ENCODE data around the gene RAPGEF3. TPM values are rescaled to one million over a fixed set of nuclear protein-coding genes. Genes with fewer than 3 reads are reported as not detected.

The RAPGEF3 gene
- total RNA-seq, 1 donor from 2014 or later = 1.4 TPM

- Mint-ChIP-seq H3K27ac (ENCODE audit: unreplicated experiment) (no peak overlapping the region), H3K4me3 (no peak overlapping the region), H3K27me3 (ENCODE audit: low read depth) (no peaks in the 10 kb centered on the region), H3K4me1 (no peaks in the 10 kb centered on the region), H3K36me3 (ENCODE audit: low read depth) (peaks cover 9% of the 10 kb centered on the region), H3K9me3 (no peaks in the 10 kb centered on the region)
- TF ChIP-seq CTCF (conservative IDR thresholded peaks at IDR 0.05) = no peak
- DNase-seq (ENCODE audit: low read depth, low spot score) = no peak
Observed at GRCh38 chr12:47789712-47790489, 31.2 kb upstream of the RAPGEF3 start.

GRCh38 chr12:47789141-47789540 is 30.5 kb upstream of the RAPGEF3 start:
- H3K27ac Mint-ChIP-seq (ENCODE audit: unreplicated experiment) = no peak overlapping the region
- no peaks in the 10 kb centered on the region for H3K4me1 Mint-ChIP-seq
- DNase-seq (ENCODE audit: low read depth, low spot score) = no peak
- H3K9me3 Mint-ChIP-seq = no peaks in the 10 kb centered on the region
- TF ChIP-seq CTCF (conservative IDR thresholded peaks at IDR 0.05) = no peak
- peaks cover 9% of the 10 kb centered on the region for H3K36me3 Mint-ChIP-seq (ENCODE audit: low read depth)
- no peak overlapping the region for H3K4me3 Mint-ChIP-seq
- no peaks in the 10 kb centered on the region for H3K27me3 Mint-ChIP-seq (ENCODE audit: low read depth)

GRCh38 chr12:47787596-47788319 is 29.1 kb upstream of the RAPGEF3 start:
- Mint-ChIP-seq H3K4me3 (no peak overlapping the region), H3K36me3 (ENCODE audit: low read depth) (peaks cover 10% of the 10 kb centered on the region), H3K27ac (ENCODE audit: unreplicated experiment) (no peak overlapping the region), H3K4me1 (no peaks in the 10 kb centered on the region), H3K27me3 (ENCODE audit: low read depth) (no peaks in the 10 kb centered on the region), H3K9me3 (no peaks in the 10 kb centered on the region)
- no peak for DNase-seq (ENCODE audit: low read depth, low spot score)
- no peak for TF ChIP-seq CTCF (conservative IDR thresholded peaks at IDR 0.05)

- Mint-ChIP-seq H3K27ac (ENCODE audit: unreplicated experiment) (no peak overlapping the region), H3K9me3 (no peaks in the 10 kb centered on the region), H3K4me1 (no peaks in the 10 kb centered on the region), H3K36me3 (ENCODE audit: low read depth) (peaks cover 11% of the 10 kb centered on the region), H3K27me3 (ENCODE audit: low read depth) (no peaks in the 10 kb centered on the region), H3K4me3 (no peak overlapping the region)
- no peak for TF ChIP-seq CTCF (conservative IDR thresholded peaks at IDR 0.05)
- DNase-seq (ENCODE audit: low read depth, low spot score) = no peak
Observed at GRCh38 chr12:47786662-47787280, 28.1 kb upstream of the RAPGEF3 start.

- Mint-ChIP-seq H3K4me1 (no peaks in the 10 kb centered on the region), H3K27me3 (ENCODE audit: low read depth) (no peaks in the 10 kb centered on the region), H3K9me3 (no peaks in the 10 kb centered on the region), H3K4me3 (no peak overlapping the region), H3K27ac (ENCODE audit: unreplicated experiment) (no peak overlapping the region), H3K36me3 (ENCODE audit: low read depth) (peaks cover 11% of the 10 kb centered on the region)
- DNase-seq (ENCODE audit: low read depth, low spot score) = no peak
- TF ChIP-seq CTCF (conservative IDR thresholded peaks at IDR 0.05) = no peak
Observed at GRCh38 chr12:47785887-47786661, 27.4 kb upstream of the RAPGEF3 start.
